ENCODE results near the gene COX6B2. TPM values are rescaled to one million over a fixed set of nuclear protein-coding genes. Genes with fewer than 3 reads are reported as not detected.

The COX6B2 gene
- total and polyA plus RNA-seq, 2 of the 8 experiments (the other 6 are each of a cell fraction or from before 2014, with no cell fraction given), result 4.9 to 6.4 TPM

GRCh38 chr19:55341595-55342531, 12.7 kb downstream of the COX6B2 start (continued):
- TF ChIP-seq TAF1 (IDR thresholded peaks at IDR 0.05; ENCODE audit: low read depth, low read length) (no peak), CHD7 (IDR thresholded peaks at IDR 0.05; ENCODE audit: insufficient replicate concordance, low read length) (no peak), POLR2A (IDR thresholded peaks at IDR 0.05; ENCODE audit: control extremely low read depth in 1 of 2, low read depth in 2 of 2, low read length in 2 of 2) (no peak), MAX (IDR thresholded peaks at IDR 0.05) (peak; percentile 72)

All from H1 (cell line).